Measurements from ENCODE around the gene DZIP1. TPM values are rescaled to one million over a fixed set of nuclear protein-coding genes. Genes with fewer than 3 reads are reported as not detected.
"Not testable (repeated sequence)": the region's sequence is repeated elsewhere in the genome, so short reads cannot be mapped to it uniquely, and the experiment has no call there.

DZIP1 gene
- total RNA-seq, 1 donor from 2014 or later: 12.7 TPM

DNA sequence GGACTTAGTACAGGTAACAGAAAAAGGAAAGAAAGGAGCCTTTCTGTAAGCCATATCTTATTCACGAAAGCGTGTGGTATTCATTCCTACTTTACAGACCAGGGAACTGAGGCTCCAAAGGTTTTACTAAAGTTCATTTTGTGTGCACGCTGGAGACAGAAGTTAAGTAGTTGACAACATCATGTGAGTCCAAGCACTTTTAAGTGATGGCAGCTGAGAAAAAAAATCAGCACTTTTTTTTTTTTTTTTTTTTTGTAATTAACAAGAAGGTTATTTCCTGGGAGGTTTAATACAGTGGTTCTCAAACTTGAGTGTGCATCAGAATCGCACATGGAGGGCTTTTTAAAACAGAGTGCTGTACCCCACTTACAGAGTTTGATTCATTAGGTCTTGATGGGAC is 34.5 kb upstream of the DZIP1 start:
- no peaks in the 10 kb centered on the region for H3K36me3 ChIP-seq
- H3K27me3 ChIP-seq: no peaks in the 10 kb centered on the region
- intact Hi-C loops (cut with DNase I): loop anchor here (5.0 kb wide), 1 partner anchor 373 kb away; the partner anchor contains the start of gene UGGT2
- H3K27ac ChIP-seq: no peak overlapping the region
- H3K4me1 ChIP-seq: peaks cover 0 to 20% of the 10 kb centered on the region in 2 donors
- H3K4me3 ChIP-seq: peak overlapping the region; percentile 26 to 81
- TF ChIP-seq, protein P1, sequence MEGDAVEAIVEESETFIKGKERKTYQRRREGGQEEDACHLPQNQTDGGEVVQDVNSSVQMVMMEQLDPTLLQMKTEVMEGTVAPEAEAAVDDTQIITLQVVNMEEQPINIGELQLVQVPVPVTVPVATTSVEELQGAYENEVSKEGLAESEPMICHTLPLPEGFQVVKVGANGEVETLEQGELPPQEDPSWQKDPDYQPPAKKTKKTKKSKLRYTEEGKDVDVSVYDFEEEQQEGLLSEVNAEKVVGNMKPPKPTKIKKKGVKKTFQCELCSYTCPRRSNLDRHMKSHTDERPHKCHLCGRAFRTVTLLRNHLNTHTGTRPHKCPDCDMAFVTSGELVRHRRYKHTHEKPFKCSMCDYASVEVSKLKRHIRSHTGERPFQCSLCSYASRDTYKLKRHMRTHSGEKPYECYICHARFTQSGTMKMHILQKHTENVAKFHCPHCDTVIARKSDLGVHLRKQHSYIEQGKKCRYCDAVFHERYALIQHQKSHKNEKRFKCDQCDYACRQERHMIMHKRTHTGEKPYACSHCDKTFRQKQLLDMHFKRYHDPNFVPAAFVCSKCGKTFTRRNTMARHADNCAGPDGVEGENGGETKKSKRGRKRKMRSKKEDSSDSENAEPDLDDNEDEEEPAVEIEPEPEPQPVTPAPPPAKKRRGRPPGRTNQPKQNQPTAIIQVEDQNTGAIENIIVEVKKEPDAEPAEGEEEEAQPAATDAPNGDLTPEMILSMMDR (IDR thresholded peaks at IDR 0.05): no peak
- peaks cover 0 to 11% of the 10 kb centered on the region in 2 donors for H3K9me3 ChIP-seq
- DNase-seq (ENCODE audit: low spot score in 2 of 2): no peak

DNA sequence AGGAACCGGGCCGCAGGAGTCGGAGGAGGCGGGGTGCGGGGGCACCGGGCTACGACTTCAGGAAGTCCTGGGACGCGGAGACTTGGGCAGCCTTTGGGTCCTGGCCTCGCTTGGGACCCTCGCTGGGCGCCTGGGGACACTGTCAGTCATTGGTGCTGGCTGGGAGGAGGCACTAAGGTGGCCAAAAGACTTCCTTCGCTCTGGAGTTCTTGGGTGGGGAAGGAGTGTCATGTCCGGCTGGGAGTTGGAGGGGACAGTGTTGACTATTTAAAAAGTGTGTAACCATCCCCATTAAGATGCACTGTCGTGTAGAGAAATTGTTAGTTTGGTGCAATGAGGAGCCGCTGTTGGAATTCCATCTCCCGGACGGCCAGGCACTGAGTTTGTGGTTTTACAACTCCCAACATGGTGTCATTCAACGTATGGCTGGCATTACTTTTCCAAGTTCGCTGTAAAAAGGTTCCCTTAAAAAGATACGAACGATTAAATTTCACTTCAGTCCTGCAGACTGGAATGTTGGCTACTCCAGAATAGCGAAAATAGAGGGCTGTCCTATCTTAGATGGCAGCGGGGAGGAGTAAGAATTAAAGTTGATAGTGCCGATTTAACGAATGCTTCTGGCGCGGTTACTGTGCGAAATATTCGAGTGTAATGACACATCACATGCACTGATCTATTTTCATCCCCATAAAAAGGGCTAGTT is 33.2 kb upstream of the DZIP1 start:
- Histone ChIP-seq H3K27ac (peak overlapping the region; percentile 98 to 99), H3K27me3 (no peaks in the 10 kb centered on the region), H3K4me3 (peak overlapping the region; percentile 72 to 81), H3K36me3 (no peaks in the 10 kb centered on the region), H3K9me3 (peaks cover 0 to 23% of the 10 kb centered on the region in 2 donors), H3K4me1 (peaks cover 0 to 20% of the 10 kb centered on the region in 2 donors)
- intact Hi-C loops (cut with DNase I): loop anchor here (2.0 to 5.0 kb wide), 2 partner anchors 375 to 1755 kb away; partner anchors contain the start of gene UGGT2
- no peak for DNase-seq (ENCODE audit: low spot score in 2 of 2)
- TF ChIP-seq, protein P1 (IDR thresholded peaks at IDR 0.05): no peak

DNA sequence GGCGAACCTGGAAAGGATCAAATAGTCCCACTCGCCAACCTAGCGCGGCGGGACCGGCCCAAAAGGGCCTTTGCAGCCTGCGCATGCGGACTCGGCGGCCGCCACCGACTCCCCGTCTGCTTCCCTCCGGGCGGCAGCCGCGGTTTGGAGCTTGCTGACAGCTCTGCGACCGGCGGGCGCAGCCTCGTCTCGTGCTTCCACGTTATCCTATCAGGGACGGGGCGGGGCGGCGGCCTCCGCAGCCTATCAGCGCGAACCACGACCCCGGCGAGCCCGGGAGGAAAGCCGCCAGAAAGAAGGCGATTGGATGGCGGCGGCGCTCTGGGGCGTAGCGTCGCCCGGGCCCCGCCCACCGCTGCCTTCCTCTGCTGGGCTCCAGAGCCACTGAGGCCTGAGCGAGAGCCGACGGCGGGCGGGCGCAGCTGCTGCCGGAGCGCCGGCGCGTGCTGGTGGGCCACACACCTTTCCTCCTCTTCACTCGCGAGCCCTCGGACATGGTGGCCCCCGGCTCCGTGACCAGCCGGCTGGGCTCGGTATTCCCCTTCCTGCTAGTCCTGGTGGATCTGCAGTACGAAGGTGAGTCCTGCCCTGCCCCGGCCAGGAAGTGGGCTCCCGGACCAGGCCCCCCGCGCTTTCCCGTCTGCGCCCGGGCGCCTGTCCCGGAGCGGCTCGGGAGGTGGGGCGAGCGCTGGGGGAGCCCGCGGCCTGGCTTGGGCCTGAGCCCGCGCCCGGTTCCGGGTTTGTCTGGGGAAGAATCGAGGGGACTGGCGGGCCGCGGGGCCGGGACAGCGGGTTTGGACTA is 32.5 kb upstream of the DZIP1 start, which contains the start of gene DNAJC3:
Gene DNAJC3 (plus strand): TSS at position 378 of the 802 bp plus-strand sequence. CDS start 117 bp downstream, at position 495.
- H3K27ac ChIP-seq: peak within 1 kb of the TSS; percentile 98 to 99
- DNase-seq (ENCODE audit: low spot score in 2 of 2): peak; percentile 95 to 99
- TF ChIP-seq, protein P1 (IDR thresholded peaks at IDR 0.05): no peak
- intact Hi-C loops (cut with DNase I): loop anchor here (1.0 to 5.0 kb wide), 3 partner anchors 33 to 1756 kb away; partner anchors contain the start of genes DZIP1 and UGGT2
- no peaks in the 10 kb centered on the region for H3K27me3 ChIP-seq
- H3K4me1 ChIP-seq: peaks cover 0 to 20% of the 10 kb centered on the region in 2 donors
- no peaks in the 10 kb centered on the region for H3K36me3 ChIP-seq
- peaks cover 4 to 31% of the 10 kb centered on the region in 2 donors for H3K9me3 ChIP-seq
- H3K4me3 ChIP-seq: peak within 1 kb of the TSS; percentile 72 to 81

DNA sequence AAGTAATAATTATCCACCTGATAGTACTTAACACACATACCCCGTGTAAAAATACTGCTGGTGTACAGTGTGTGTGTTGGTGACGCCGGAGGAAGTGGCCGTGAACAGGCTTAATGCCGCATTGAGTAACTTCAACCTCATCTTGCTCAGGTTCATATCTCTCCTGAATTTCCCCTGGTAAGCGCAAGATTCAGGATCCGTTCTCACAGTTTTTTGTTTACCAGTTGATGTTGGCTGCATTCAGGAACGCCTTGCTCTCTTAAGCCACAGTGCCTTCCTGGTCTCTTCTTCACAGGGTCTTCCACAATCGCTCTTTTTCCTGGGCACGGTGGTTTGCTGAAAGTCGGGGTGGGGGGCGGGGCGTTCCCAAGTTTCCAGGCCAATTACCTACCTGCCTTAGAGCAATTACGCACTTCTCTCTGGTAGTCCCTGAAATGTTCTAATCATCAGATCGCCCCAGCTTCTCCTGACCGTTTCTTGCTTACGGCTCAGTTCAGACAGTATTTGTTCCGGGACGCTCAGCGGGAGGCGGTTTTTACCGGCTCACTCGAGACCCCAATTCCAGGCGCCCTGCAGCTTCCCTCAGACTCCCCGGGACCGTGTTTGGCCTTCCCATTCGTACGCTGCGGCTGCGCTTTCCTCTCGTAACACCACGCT is 31.7 kb upstream of the DZIP1 start:
- TF ChIP-seq, protein P1 (IDR thresholded peaks at IDR 0.05): no peak
- Histone ChIP-seq H3K27ac (peak overlapping the region; percentile 88 to 99), H3K4me3 (peak overlapping the region; percentile 72 to 81), H3K27me3 (no peaks in the 10 kb centered on the region), H3K36me3 (no peaks in the 10 kb centered on the region), H3K9me3 (peaks cover 11 to 38% of the 10 kb centered on the region in 2 donors), H3K4me1 (peaks cover 0 to 20% of the 10 kb centered on the region in 2 donors)
- intact Hi-C loops (cut with DNase I): loop anchor here (1.0 to 5.0 kb wide), 3 partner anchors 32 to 1757 kb away; partner anchors contain the start of genes DZIP1 and UGGT2
- DNase-seq (ENCODE audit: low spot score in 2 of 2): no peak

DNA sequence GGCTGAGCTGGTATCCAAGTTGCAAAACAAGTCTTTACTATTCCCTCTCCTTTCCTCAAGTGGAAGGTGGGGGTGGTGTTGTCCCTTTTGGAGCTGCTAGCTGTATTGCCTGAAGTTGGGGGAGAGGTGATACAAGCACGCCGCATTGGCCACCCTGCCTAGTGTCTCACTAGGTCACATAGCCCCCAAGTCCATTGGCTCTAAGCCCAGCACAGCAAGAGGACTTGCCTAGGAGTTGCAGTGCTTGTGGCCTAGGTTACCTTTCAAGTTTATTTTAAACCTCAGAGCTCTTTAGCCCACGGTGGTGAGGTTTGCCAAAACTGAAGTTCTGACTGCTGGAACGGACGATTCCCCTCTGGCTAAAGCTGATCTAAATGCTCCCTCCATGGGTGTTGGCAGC is 27.1 kb upstream of the DZIP1 start:
- Histone ChIP-seq H3K27me3 (no peaks in the 10 kb centered on the region), H3K9me3 (peaks cover 36 to 84% of the 10 kb centered on the region in 2 donors), H3K36me3 (no peaks in the 10 kb centered on the region), H3K4me3 (no peak overlapping the region), H3K4me1 (peaks cover 0 to 10% of the 10 kb centered on the region in 2 donors), H3K27ac (no peak overlapping the region)
- TF ChIP-seq, protein P1 (IDR thresholded peaks at IDR 0.05): no peak
- no peak for DNase-seq (ENCODE audit: low spot score in 2 of 2)
- intact Hi-C loops (cut with DNase I): no loop called here

DNA sequence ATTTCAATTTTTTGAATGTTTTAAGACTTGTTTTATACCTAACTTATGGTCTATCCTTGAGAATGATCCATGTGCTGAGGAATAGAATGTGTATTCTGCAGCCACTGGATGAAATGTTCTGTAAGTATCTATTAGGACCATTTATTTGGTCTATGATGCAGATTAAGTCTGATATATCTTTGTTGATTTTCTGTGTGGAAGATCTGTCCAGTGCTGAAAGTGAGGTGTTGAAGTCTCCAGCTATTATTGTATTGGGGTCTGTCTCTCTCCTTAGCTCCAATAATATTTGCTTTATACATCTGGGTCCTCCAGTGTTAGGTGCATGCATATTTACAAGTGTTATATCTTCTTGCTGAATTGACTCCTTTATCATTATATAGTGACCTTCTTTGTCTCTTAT is 22.7 kb upstream of the DZIP1 start:
- H3K4me1 ChIP-seq; intact Hi-C loops (cut with DNase I); DNase-seq (ENCODE audit: low spot score in 2 of 2); H3K4me3 ChIP-seq; H3K27me3 ChIP-seq; H3K36me3 ChIP-seq; H3K27ac ChIP-seq: not testable (repeated sequence)
- H3K9me3 ChIP-seq: peaks cover 39 to 87% of the 10 kb centered on the region in 2 donors

Data from ascending aorta (tissue), 2 donors.